Stomach (tissue), 4 donors: ENCODE measurements around the gene PERCC1.

ENCODE experiments used
- CTCF ChIP-seq, 7 experiments: fragments of 450-650 bp in 4 of 7; fragments of 200-600 bp in 3 of 7; sonication (generic) in 3 of 7; IDR thresholded peaks; one replicate each; pipeline ENCODE4 v1.5.1; 2016 to 2019; ENCODE audit warnings: antibody characterized with exemption in 7 of 7, control low read depth in 2 of 7, mild to moderate bottlenecking in 1 of 7
- POLR2AphosphoS5 ChIP-seq, 3 donors: sonication (generic); formaldehyde crosslinking; IDR thresholded peaks; one replicate each; pipeline ENCODE4 v1.6.1; 2016; ENCODE audit warnings: antibody characterized with exemption in 3 of 3

GRCh38 chr16:1387331-1387730 lies 43.5 kb upstream of the PERCC1 start:
- TF ChIP-seq CTCF (IDR thresholded peaks at IDR 0.05) (no peak), POLR2AphosphoS5 (IDR thresholded peaks at IDR 0.05) (no peak)
